ENCODE measurements around the gene PPP1R3A. TPM values are rescaled to one million over a fixed set of nuclear protein-coding genes. Genes with fewer than 3 reads are reported as not detected.

Gene PPP1R3A
- total RNA-seq, 1 donor from 2014 or later: not detected

DNA sequence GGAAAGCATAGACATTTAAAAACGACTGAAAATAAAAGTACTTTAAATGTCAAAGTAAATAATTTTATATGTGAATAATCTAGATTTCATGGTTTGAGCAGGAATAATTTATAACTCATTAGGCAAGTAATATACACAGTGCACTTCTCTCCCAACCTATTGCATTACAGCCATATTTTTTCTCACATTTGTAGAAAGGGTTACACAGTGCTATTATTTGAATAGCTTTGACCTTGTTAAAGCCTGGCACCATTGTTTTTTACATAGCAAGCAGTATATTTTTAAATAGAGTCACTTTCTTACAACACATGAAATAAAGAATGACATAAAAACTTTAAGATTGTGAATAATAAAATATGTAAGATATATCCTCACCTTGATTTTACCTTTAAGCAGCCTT, 969 bp downstream of the PPP1R3A start:
- no peaks in the 10 kb centered on the region for H3K9me3 Mint-ChIP-seq
- no peaks in the 10 kb centered on the region for H3K4me1 Mint-ChIP-seq (ENCODE audit: low read depth)
- intact Hi-C loops (cut with micrococcal nuclease): no loop called here
- no peaks in the 10 kb centered on the region for H3K36me3 Mint-ChIP-seq (ENCODE audit: low read depth)
- H3K4me3 Mint-ChIP-seq (ENCODE audit: low read depth): no peak overlapping the region
- no peak for DNase-seq (ENCODE audit: low spot score)
- no peaks in the 10 kb centered on the region for H3K27me3 Mint-ChIP-seq (ENCODE audit: low read depth)
- no peak overlapping the region for H3K27ac Mint-ChIP-seq

- no peaks in the 10 kb centered on the region for H3K4me1 Mint-ChIP-seq (ENCODE audit: low read depth)
- H3K9me3 Mint-ChIP-seq: no peaks in the 10 kb centered on the region
- no peak overlapping the region for H3K4me3 Mint-ChIP-seq (ENCODE audit: low read depth)
- no peaks in the 10 kb centered on the region for H3K27me3 Mint-ChIP-seq (ENCODE audit: low read depth)
- intact Hi-C loops (cut with micrococcal nuclease): no loop called here
- no peak overlapping the region for H3K27ac Mint-ChIP-seq
- H3K36me3 Mint-ChIP-seq (ENCODE audit: low read depth): no peaks in the 10 kb centered on the region
- no peak for DNase-seq (ENCODE audit: low spot score)
Measured at GRCh38 chr7:113915956-113916355, 2.9 kb downstream of the PPP1R3A start.

DNA sequence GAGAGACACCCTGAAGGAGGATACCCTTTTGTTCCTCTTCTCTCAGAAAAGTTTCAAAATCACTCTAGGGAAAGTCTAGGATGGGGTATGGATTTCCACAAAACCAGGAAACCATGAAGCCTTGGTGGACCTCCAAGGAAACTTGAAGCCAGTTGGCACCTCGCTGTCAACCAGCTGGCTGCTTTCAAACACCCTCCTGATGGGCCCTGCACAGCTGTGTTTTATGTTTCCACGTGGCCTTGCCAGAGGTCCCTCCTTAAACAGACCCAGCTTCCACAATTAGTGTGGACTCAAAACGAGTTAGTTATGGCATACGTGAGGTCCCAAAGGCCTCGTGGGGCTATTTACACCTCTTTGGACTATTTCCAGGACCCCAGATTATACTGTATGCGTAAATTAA, 5.9 kb downstream of the PPP1R3A start:
- no peaks in the 10 kb centered on the region for H3K36me3 Mint-ChIP-seq (ENCODE audit: low read depth)
- no peak for DNase-seq (ENCODE audit: low spot score)
- H3K4me1 Mint-ChIP-seq (ENCODE audit: low read depth): no peaks in the 10 kb centered on the region
- no peak overlapping the region for H3K27ac Mint-ChIP-seq
- H3K4me3 Mint-ChIP-seq (ENCODE audit: low read depth): no peak overlapping the region
- no peaks in the 10 kb centered on the region for H3K9me3 Mint-ChIP-seq
- intact Hi-C loops (cut with micrococcal nuclease): no loop called here
- no peaks in the 10 kb centered on the region for H3K27me3 Mint-ChIP-seq (ENCODE audit: low read depth)

- H3K4me3 Mint-ChIP-seq (ENCODE audit: low read depth): no peak overlapping the region
- H3K9me3 Mint-ChIP-seq: no peaks in the 10 kb centered on the region
- intact Hi-C loops (cut with micrococcal nuclease): no loop called here
Measured at GRCh38 chr7:113907617-113908016, 11.2 kb downstream of the PPP1R3A start.

GRCh38 chr7:113904521-113904920, 14.3 kb downstream of the PPP1R3A start:
- H3K27me3 Mint-ChIP-seq (ENCODE audit: low read depth): no peaks in the 10 kb centered on the region
- no peaks in the 10 kb centered on the region for H3K4me1 Mint-ChIP-seq (ENCODE audit: low read depth)
- H3K27ac Mint-ChIP-seq: no peak overlapping the region
- H3K4me3 Mint-ChIP-seq (ENCODE audit: low read depth): no peak overlapping the region
- H3K36me3 Mint-ChIP-seq (ENCODE audit: low read depth): no peaks in the 10 kb centered on the region
- intact Hi-C loops (cut with micrococcal nuclease): no loop called here
- no peak for DNase-seq (ENCODE audit: low spot score)
- no peaks in the 10 kb centered on the region for H3K9me3 Mint-ChIP-seq

More at GRCh38 chr7:113907617-113908016, 11.2 kb downstream of the PPP1R3A start:
- DNase-seq (ENCODE audit: low spot score): no peak
- no peaks in the 10 kb centered on the region for H3K36me3 Mint-ChIP-seq (ENCODE audit: low read depth)
- H3K27me3 Mint-ChIP-seq (ENCODE audit: low read depth): no peaks in the 10 kb centered on the region
- H3K27ac Mint-ChIP-seq: no peak overlapping the region
- no peaks in the 10 kb centered on the region for H3K4me1 Mint-ChIP-seq (ENCODE audit: low read depth)

DNA sequence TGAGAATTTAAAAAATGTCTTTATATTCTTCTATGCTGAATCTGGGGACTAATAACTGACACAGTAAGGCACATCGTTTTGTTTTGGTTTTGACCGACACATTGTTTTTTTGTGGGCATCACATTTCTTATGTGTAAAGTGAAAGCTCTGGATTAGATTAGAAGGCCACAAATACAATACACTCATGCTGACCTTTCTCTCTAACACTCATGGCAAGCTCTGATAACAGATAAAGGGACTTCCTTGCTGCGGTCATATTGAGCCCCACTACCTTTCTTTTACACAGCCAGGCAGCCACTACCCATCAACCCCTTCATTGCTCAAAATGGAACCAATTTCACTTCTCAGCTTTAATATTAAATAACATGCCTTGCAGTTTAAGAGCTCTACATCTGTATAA, 26.0 kb downstream of the PPP1R3A start:
- Mint-ChIP-seq H3K36me3 (ENCODE audit: low read depth) (no peaks in the 10 kb centered on the region), H3K4me3 (ENCODE audit: low read depth) (no peak overlapping the region), H3K4me1 (ENCODE audit: low read depth) (no peaks in the 10 kb centered on the region), H3K27me3 (ENCODE audit: low read depth) (no peaks in the 10 kb centered on the region), H3K9me3 (no peaks in the 10 kb centered on the region), H3K27ac (no peak overlapping the region)
- no peak for DNase-seq (ENCODE audit: low spot score)
- intact Hi-C loops (cut with micrococcal nuclease): no loop called here

DNA sequence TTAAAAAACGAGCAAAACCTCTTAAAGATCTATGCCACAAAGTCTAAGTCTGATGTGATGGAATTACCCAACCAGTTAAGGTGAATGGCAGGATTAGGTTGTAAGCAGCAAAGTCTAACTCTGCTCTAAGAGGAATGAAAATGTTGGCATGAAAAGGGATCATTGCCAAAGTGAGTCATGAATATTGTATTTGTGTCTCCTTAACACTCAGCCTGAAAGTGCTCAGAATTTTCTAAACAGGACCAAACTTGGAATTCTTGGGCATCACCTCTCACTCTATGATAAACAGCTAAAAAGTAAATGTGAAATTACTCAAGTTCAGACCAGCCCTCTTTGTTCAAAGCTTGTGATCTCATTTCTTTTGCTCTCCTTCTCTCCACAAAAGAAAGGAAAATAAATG, 27.0 kb downstream of the PPP1R3A start:
- Mint-ChIP-seq H3K36me3 (ENCODE audit: low read depth) (no peaks in the 10 kb centered on the region), H3K4me3 (ENCODE audit: low read depth) (no peak overlapping the region), H3K27ac (no peak overlapping the region), H3K9me3 (no peaks in the 10 kb centered on the region), H3K27me3 (ENCODE audit: low read depth) (no peaks in the 10 kb centered on the region), H3K4me1 (ENCODE audit: low read depth) (no peaks in the 10 kb centered on the region)
- no peak for DNase-seq (ENCODE audit: low spot score)
- intact Hi-C loops (cut with micrococcal nuclease): no loop called here

- DNase-seq (ENCODE audit: low spot score): no peak
- Mint-ChIP-seq H3K4me1 (ENCODE audit: low read depth) (no peaks in the 10 kb centered on the region), H3K4me3 (ENCODE audit: low read depth) (no peak overlapping the region), H3K27ac (no peak overlapping the region), H3K9me3 (no peaks in the 10 kb centered on the region), H3K27me3 (ENCODE audit: low read depth) (no peaks in the 10 kb centered on the region), H3K36me3 (ENCODE audit: low read depth) (no peaks in the 10 kb centered on the region)
- intact Hi-C loops (cut with micrococcal nuclease): no loop called here
Measured at GRCh38 chr7:113891031-113891350, 27.8 kb downstream of the PPP1R3A start.

DNA sequence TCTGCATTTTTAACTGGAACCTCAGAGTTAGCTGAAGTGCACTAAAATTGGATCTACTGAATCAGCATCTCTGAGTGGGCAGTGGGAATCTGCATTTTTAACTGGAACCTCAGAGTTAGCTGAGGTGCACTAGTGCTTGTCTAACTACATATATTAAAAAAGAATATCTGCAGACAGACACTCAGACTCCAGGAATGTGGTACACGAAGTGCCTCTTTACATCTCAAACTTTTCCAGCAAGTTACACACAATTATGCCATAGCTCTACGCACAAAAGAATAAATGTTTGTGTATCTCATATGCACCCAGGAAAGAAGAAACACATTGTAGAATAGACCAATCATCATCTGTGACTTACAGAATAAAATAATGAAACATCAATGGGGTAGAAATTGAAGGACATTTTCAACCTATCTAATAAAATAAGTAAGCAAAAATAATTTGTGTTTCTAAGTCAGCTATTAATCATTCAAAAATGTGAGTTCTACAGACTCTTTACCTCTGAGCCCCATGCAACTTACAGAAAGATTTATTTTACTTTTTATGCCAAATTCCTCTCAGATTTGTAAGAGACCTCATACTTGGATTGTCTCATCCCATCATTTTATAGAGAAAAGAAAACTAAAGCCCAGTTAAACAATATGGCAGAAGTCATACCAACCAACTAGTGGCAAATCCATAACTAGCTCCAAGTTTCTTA, 28.3 kb downstream of the PPP1R3A start:
- DNase-seq (ENCODE audit: low spot score): no peak
- Mint-ChIP-seq H3K27ac (no peak overlapping the region), H3K27me3 (ENCODE audit: low read depth) (no peaks in the 10 kb centered on the region), H3K4me1 (ENCODE audit: low read depth) (no peaks in the 10 kb centered on the region), H3K4me3 (ENCODE audit: low read depth) (no peak overlapping the region), H3K36me3 (ENCODE audit: low read depth) (no peaks in the 10 kb centered on the region), H3K9me3 (no peaks in the 10 kb centered on the region)
- intact Hi-C loops (cut with micrococcal nuclease): no loop called here

DNA sequence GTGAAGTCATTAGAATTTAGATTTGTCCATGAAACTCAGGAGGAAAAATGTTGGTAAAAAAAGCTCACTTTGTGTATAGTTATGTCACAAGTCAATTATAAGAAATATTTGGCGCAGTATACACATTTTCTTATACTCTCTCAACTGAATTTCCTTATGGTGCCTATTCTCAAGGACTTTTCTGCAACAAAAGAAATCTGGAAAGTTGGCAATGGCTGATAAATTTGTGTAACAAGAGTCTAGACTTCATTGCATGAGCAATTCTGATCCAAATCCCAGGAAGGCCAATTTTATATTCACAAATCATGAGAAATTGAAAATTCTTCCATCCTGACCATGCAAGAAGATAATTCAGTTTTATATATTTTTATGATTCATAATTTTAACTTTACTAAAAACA, 35.7 kb downstream of the PPP1R3A start:
- Mint-ChIP-seq H3K4me3 (ENCODE audit: low read depth) (no peak overlapping the region), H3K27me3 (ENCODE audit: low read depth) (no peaks in the 10 kb centered on the region), H3K27ac (no peak overlapping the region), H3K36me3 (ENCODE audit: low read depth) (no peaks in the 10 kb centered on the region), H3K9me3 (peaks cover 7% of the 10 kb centered on the region), H3K4me1 (ENCODE audit: low read depth) (no peaks in the 10 kb centered on the region)
- DNase-seq (ENCODE audit: low spot score): no peak
- intact Hi-C loops (cut with micrococcal nuclease): no loop called here

- Mint-ChIP-seq H3K4me3 (ENCODE audit: low read depth) (no peak overlapping the region), H3K36me3 (ENCODE audit: low read depth) (no peaks in the 10 kb centered on the region), H3K9me3 (peaks cover 7% of the 10 kb centered on the region), H3K27me3 (ENCODE audit: low read depth) (no peaks in the 10 kb centered on the region), H3K4me1 (ENCODE audit: low read depth) (no peaks in the 10 kb centered on the region), H3K27ac (no peak overlapping the region)
- intact Hi-C loops (cut with micrococcal nuclease): no loop called here
- DNase-seq (ENCODE audit: low spot score): no peak
Measured at GRCh38 chr7:113880559-113880958, 38.2 kb downstream of the PPP1R3A start.

GRCh38 chr7:113878394-113878992, 40.3 kb downstream of the PPP1R3A start:
- no peaks in the 10 kb centered on the region for H3K9me3 Mint-ChIP-seq
- intact Hi-C loops (cut with micrococcal nuclease): no loop called here
- DNase-seq (ENCODE audit: low spot score): no peak
- H3K27ac Mint-ChIP-seq: no peak overlapping the region
- H3K4me3 Mint-ChIP-seq (ENCODE audit: low read depth): no peak overlapping the region
- no peaks in the 10 kb centered on the region for H3K4me1 Mint-ChIP-seq (ENCODE audit: low read depth)
- no peaks in the 10 kb centered on the region for H3K27me3 Mint-ChIP-seq (ENCODE audit: low read depth)
- H3K36me3 Mint-ChIP-seq (ENCODE audit: low read depth): no peaks in the 10 kb centered on the region

DNA sequence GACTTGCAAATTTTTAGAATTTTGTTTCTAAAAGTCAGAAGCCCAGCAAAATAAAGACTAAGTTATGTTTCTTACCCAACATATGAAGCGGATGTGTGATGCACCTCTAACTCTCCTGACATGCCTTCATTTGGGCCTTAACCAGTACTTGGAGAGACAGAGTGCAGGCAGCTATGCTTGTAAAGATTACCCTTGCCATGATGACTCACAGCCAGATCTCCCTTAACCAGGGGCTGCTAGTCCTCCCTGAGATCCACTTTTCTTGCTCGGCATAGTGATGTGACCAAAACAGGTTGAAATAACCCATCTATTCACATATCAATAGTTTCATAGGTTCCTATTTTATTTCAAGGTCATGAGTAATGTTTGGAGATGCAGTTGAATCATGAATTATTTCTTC, 43.6 kb downstream of the PPP1R3A start:
- intact Hi-C loops (cut with micrococcal nuclease): no loop called here
- no peaks in the 10 kb centered on the region for H3K9me3 Mint-ChIP-seq
- H3K27me3 Mint-ChIP-seq (ENCODE audit: low read depth): no peaks in the 10 kb centered on the region
- H3K4me1 Mint-ChIP-seq (ENCODE audit: low read depth): no peaks in the 10 kb centered on the region
- H3K4me3 Mint-ChIP-seq (ENCODE audit: low read depth): no peak overlapping the region
- H3K27ac Mint-ChIP-seq: no peak overlapping the region
- no peaks in the 10 kb centered on the region for H3K36me3 Mint-ChIP-seq (ENCODE audit: low read depth)
- no peak for DNase-seq (ENCODE audit: low spot score)
